AG20443 (cell line): Measurements from ENCODE around the gene LTB4R.

Source experiments
- DNase-seq: peaks from one replicate; pipeline ENCODE4 v3.0.0; 2012; ENCODE audit warnings: low spot score, mixed read lengths

LTB4R gene

GRCh38 chr14:24300326-24300980, 10.8 kb upstream of the LTB4R start:
- no peak for DNase-seq

GRCh38 chr14:24304019-24304387, 7.3 kb upstream of the LTB4R start:
- no peak for DNase-seq

GRCh38 chr14:24307156-24307574, 4.1 kb upstream of the LTB4R start:
- no peak for DNase-seq

GRCh38 chr14:24307575-24308341, 3.5 kb upstream of the LTB4R start, which contains the start of gene CIDEB:
CIDEB (minus strand) TSS chr14:24307977; CDS start chr14:24307858, 119 bp downstream.
- DNase-seq: peak; percentile 82

GRCh38 chr14:24308342-24309124, 2.8 kb upstream of the LTB4R start:
- DNase-seq: no peak

- DNase-seq: no peak
Measured at GRCh38 chr14:24309538-24310264, 1.6 kb upstream of the LTB4R start, which contains the start of gene LTB4R2. LTB4R2 (plus strand) TSS chr14:24310140; CDS start chr14:24310665, 525 bp downstream.

GRCh38 chr14:24310265-24310645, 1.0 kb upstream of the LTB4R start:
- DNase-seq: no peak

- peak; percentile 31 for DNase-seq
Measured at GRCh38 chr14:24311837-24312615, 724 bp downstream of the LTB4R start.

- no peak for DNase-seq
Measured at GRCh38 chr14:24312736-24313507, 1.6 kb downstream of the LTB4R start.

- DNase-seq: no peak
Measured at GRCh38 chr14:24313913-24314312, 2.6 kb downstream of the LTB4R start.

GRCh38 chr14:24314377-24315193, 3.3 kb downstream of the LTB4R start:
- no peak for DNase-seq

GRCh38 chr14:24315243-24315806, 4.0 kb downstream of the LTB4R start:
- DNase-seq: no peak

- DNase-seq: peak; percentile 39
Measured at GRCh38 chr14:24315807-24316596, 4.7 kb downstream of the LTB4R start.

GRCh38 chr14:24316597-24316950, 5.3 kb downstream of the LTB4R start:
- no peak for DNase-seq

- DNase-seq: peak; percentile 56
Measured at GRCh38 chr14:24317141-24317928, 6.0 kb downstream of the LTB4R start.

GRCh38 chr14:24321212-24321975, 10.1 kb downstream of the LTB4R start:
- DNase-seq: no peak

- DNase-seq: no peak
Measured at GRCh38 chr14:24322672-24323071, 11.4 kb downstream of the LTB4R start.
